Heart right ventricle (tissue), 16 donors: Measurements from ENCODE around the gene BARD1. TPM values are rescaled to one million over a fixed set of nuclear protein-coding genes. Genes with fewer than 3 reads are reported as not detected.
A peak's percentile ranks its signal among the peaks of the same experiment; 100 is the strongest.

Experiments used
- ATAC-seq, 8 donors: fragments of 200-7000 bp; cut with Tn5 transposase; one replicate each; pipeline ENCODE4 v1.9.1; 2020; ENCODE audit warnings: mild to moderate bottlenecking in 8 of 8, moderate library complexity in 8 of 8, moderate number of reproducible peaks in 1 of 8
- DNase-seq, 2 donors: peaks; one replicate each; pipeline ENCODE4 v3.0.0-alpha.2; 2020
- H3K27ac ChIP-seq, 10 donors: fragments of 200-600 bp; sonication (generic) in 2 of 10; one replicate each; pipeline versions ENCODE4 v1.5.0 to v1.8.0; 2020 to 2022; ENCODE audit warnings: mild to moderate bottlenecking in 3 of 10
- H3K27me3 ChIP-seq, 7 donors: fragments of 200-600 bp; one replicate each; pipeline ENCODE4 v1.8.0; 2021 to 2022; ENCODE audit warnings: mild to moderate bottlenecking in 2 of 7
- H3K36me3 ChIP-seq, 9 donors: fragments of 200-600 bp; sonication (generic) in 1 of 9; one replicate each; pipeline versions ENCODE4 v1.5.0 to v1.8.0; 2020 to 2022; ENCODE audit warnings: mild to moderate bottlenecking in 2 of 9
- H3K4me1 ChIP-seq, 9 donors: fragments of 200-600 bp; sonication (generic) in 1 of 9; one replicate each; pipeline versions ENCODE4 v1.5.0 to v1.8.0; 2020 to 2022; ENCODE audit warnings: mild to moderate bottlenecking in 4 of 9
- H3K4me3 ChIP-seq, 10 donors: fragments of 200-600 bp; sonication (generic) in 2 of 10; one replicate each; pipeline versions ENCODE4 v1.5.0 to v1.8.0; 2020 to 2022; ENCODE audit warnings: mild to moderate bottlenecking in 7 of 10, moderate library complexity in 2 of 10
- H3K9me3 ChIP-seq, 11 donors: fragments of 200-600 bp in 10 of 11; sonication (generic) in 2 of 11; one replicate each; pipeline versions ENCODE4 v1.5.0 to v1.8.0; 2013 to 2022; ENCODE audit warnings: mild to moderate bottlenecking in 2 of 11, control low read depth in 1 of 11, moderate library complexity in 1 of 11
- CTCF ChIP-seq, 9 donors: fragments of 200-600 bp; sonication (generic) in 2 of 9; IDR thresholded peaks; one replicate each; pipeline versions ENCODE4 v1.5.0 to v1.8.0; 2021 to 2022; ENCODE audit warnings: antibody characterized with exemption in 9 of 9, mild to moderate bottlenecking in 5 of 9, moderate library complexity in 1 of 9
- WGBS, 2 donors: extraction: QIAGEN DNeasy Blood & Tissue Kit; methylation state at CpG; one replicate each; pipeline ENCODE4 v1.1.7; 2013; ENCODE audit warnings: inconsistent platforms in 1 of 2; 5-methylcytosine and 5-hydroxymethylcytosine counted together
- intact Hi-C, 10 donors: fragments of 100-400 bp; cut with DNase I; formaldehyde crosslinking; loops; one replicate each; pipeline versions ENCODE4 v1.11.1 to v1.14.2; 2022
- polyA plus RNA-seq, 2 donors: library from polyadenylated mRNA; stranded (reverse); fragments of 200-250 nt; gene quantifications; one replicate each; pipeline ENCODE4 v1.2.3, GENCODE V29; 2013
- total RNA-seq, 10 donors: library from RNA; stranded (reverse); fragmentation: NEBNext Ultra II Directional in 3 of 10; extraction: Animal tissue kit (Norgen Biotek cat#: 25700) in 3 of 10; gene quantifications; one replicate each; pipeline versions ENCODE4 v1.2.1 to v1.2.4, GENCODE V29; 2021 to 2023
- donor health status: Arrhythmogenic right ventricular cardiomyopathy.
- donor health status: ischemic (EF 13 %, LVEDD 7.1; RV severe dilation, severe dysfunction).
- donor health status: healthy with polysubstance abuse.
- donor health status: DM: no; HTN: yes; CAD: no.
- donor health status: DM: no; HTN: no; CAD: no.
- donor health status: ischemic (EF 25% LVEDD 6.9; RV normal size, moderate dysfunction).
- donor health status: ischemic (EF 25% LVEDD 5.7; RV mildly dilated, moderate dysfunction).
- donor health status: healthy.
- donor health status: DM: yes; HTN: yes; CAD: no.
- donor health status: Ischemic cardiomyopathy.
- donor health status: ischemic (EF 35%, LVEDD 5.7; RV mildly dilated, moderate dysfunction).
- donor health status: nonischemic (EF 11% LVEDD 7.7; RV severe dilation, severe dysfunction).
- donor health status: DM: yes; HTN: yes; CAD: no.
- donor health status: PGD.
- donor health status: ischemic (EF 29% LVEDD 5.4; RV normal size, mild dysfunction).
- donor health status: nonischemic (EF 23%, LVEDD 6.1; RV moderate dilation, normal function).

BARD1 gene
- total and polyA plus RNA-seq, 12 donors: 1.4 to 15.5 (median 8.7) TPM

- peaks cover 0 to 12% (median 0%) of the 10 kb centered on the region in 11 donors for H3K9me3 ChIP-seq
- intact Hi-C loops: no loop called here
- ATAC-seq: no peak
- 85 to 86% methylated on average over 2 of the region's 2 CpGs for WGBS, 2 donors
- H3K27ac ChIP-seq: no peak overlapping the region
- TF ChIP-seq CTCF (IDR thresholded peaks at IDR 0.05): no peak
- no peaks in the 10 kb centered on the region for H3K4me1 ChIP-seq
- H3K27me3 ChIP-seq: no peaks in the 10 kb centered on the region
- H3K36me3 ChIP-seq: no peaks in the 10 kb centered on the region
- DNase-seq: no peak
- H3K4me3 ChIP-seq: no peak overlapping the region
These were observed 30.0 kb upstream of the BARD1 start for GRCh38 chr2:214839464-214839863.

GRCh38 chr2:214837466-214837865, 28.0 kb upstream of the BARD1 start:
- intact Hi-C loops: no loop called here
- no peak overlapping the region for H3K4me3 ChIP-seq
- no peaks in the 10 kb centered on the region for H3K27me3 ChIP-seq
- H3K36me3 ChIP-seq: no peaks in the 10 kb centered on the region
- H3K27ac ChIP-seq: no peak overlapping the region
- no peak for DNase-seq
- no peak for ATAC-seq
- H3K4me1 ChIP-seq: no peaks in the 10 kb centered on the region
- TF ChIP-seq CTCF (IDR thresholded peaks at IDR 0.05): no peak
- H3K9me3 ChIP-seq: peaks cover 0 to 12% (median 0%) of the 10 kb centered on the region in 11 donors

DNA sequence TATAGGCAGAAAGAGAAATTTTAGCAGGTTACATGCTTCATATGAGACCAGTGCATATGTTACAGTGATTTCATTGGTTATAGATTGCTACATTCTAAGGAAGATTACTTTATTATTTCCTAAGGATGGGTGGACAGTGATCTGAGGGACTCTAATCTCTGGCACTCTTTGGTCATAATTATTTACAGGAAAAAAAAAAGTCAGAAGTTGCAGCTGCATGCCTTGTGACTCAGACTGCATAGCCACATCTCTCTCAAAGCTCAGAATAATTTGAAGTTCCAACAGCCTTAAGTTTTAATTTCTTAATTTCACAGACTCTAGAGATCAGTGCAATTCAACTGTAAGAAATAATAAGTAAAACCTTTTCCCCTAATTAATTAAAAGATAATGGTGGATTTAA, 27.1 kb upstream of the BARD1 start:
- no peak overlapping the region for H3K4me3 ChIP-seq
- H3K4me1 ChIP-seq: no peaks in the 10 kb centered on the region
- intact Hi-C loops: no loop called here
- H3K9me3 ChIP-seq: peaks cover 0 to 10% (median 0%) of the 10 kb centered on the region in 11 donors
- H3K36me3 ChIP-seq: no peaks in the 10 kb centered on the region
- no peak overlapping the region for H3K27ac ChIP-seq
- H3K27me3 ChIP-seq: no peaks in the 10 kb centered on the region
- TF ChIP-seq CTCF (IDR thresholded peaks at IDR 0.05): no peak
- DNase-seq: no peak
- ATAC-seq: no peak

DNA sequence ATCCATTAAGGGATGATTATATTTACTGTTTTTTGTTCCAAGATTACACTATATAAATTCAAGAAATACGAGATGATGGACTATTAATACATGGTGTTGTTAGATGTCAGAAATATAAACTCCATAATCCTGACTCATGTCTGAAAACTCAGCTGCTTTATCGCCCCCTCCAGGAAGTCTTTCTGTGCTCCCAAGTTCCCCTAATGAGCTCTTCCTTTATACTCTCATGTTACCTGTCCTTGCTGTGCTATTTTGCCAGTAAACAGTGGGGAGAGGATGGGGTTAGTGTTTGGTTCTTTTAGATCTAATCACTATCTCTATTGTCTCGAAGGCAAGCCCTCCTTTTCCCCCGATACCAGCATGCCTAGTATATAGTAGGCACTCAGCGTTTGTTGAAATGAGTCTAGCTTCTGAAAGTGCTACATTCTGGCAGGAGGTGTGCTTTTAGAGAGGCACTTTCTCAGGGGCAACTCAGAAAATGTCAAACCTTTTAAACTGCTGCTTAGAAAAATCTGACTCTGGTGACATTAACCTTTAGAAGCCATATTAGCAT, 21.4 kb upstream of the BARD1 start:
- intact Hi-C loops: no loop called here
- TF ChIP-seq CTCF (IDR thresholded peaks at IDR 0.05): peak in 7 of 9 donors; percentile 29 to 55 (median 46)
- DNase-seq (no peak), ATAC-seq (no peak)
- Histone ChIP-seq H3K4me1 (no peaks in the 10 kb centered on the region), H3K27me3 (no peaks in the 10 kb centered on the region), H3K9me3 (no peaks in the 10 kb centered on the region), H3K27ac (no peak overlapping the region), H3K4me3 (no peak overlapping the region), H3K36me3 (no peaks in the 10 kb centered on the region)
- 54 to 69% methylated on average over 5 of the region's 5 CpGs for WGBS, 2 donors
